Measurements from ENCODE around the gene SCAPER.

SCAPER gene

DNA sequence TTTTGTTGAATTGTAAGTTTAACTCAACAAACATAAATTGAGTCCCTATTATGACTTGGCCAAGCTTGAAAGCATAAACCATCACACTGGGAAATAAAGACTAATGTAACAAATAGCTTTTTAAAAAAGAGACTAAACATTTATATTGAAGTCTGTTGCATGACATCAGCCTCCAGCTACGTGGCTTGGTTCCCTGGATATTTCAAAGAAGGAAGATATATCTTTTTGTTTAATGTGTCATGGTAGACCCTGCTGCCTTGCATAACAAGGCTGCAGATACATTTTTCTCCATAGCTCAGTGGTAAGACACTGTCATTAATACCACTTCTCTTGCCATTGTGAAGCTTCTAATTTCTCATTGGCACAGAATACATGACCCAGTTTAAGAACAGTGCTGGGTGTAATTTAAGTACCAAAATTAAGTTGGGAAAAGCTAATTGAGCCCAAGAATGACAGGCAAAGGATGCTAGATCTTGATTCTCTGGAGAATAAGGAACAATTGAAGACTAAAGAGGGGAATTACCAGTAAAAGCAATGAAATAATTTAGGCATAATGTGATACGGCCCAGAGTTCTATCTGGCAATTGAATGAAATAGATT, 40.5 kb upstream of the SCAPER start:
- Histone ChIP-seq H3K9me3 (0 out of 2 replicates have a peak, but pooled peaks cover 2% of the 10 kb centered on the region), H3K36me3 (peaks cover 39% of the 10 kb centered on the region), H3K27me3 (no peaks in the 10 kb centered on the region), H3K4me1 (no peaks in the 10 kb centered on the region), H3K4me3 (ENCODE audit: low read depth, low read length) (no peak overlapping the region)
- no peak for TF ChIP-seq CTCF (IDR thresholded peaks at IDR 0.05; ENCODE audit: low read depth, low read length)
- DNase-seq = no peak

DNA sequence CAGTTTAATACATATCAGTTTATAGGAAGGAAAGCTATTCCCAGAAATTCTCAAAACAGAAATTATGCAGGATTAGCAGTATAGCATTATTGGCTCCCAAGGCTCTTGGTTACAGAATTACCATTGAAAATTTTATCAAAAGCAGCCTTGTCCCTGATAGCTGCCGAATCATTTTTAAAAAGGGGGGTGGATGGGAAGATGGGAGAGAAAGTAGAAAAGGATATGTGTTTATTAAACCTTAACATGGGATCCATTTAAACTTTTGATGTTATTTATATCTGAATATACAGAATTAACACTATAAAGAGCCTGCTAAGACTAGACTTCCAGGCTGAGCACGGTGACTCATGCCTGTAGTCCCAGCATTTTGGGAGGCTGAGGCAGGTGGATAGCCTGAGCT, 37.2 kb upstream of the SCAPER start:
- peaks cover 33% of the 10 kb centered on the region for H3K36me3 ChIP-seq
- 0 out of 2 replicates have a peak, but pooled peaks cover 2% of the 10 kb centered on the region for H3K9me3 ChIP-seq
- no peak overlapping the region for H3K4me3 ChIP-seq (ENCODE audit: low read depth, low read length)
- TF ChIP-seq CTCF (IDR thresholded peaks at IDR 0.05; ENCODE audit: low read depth, low read length) = no peak
- H3K4me1 ChIP-seq = no peaks in the 10 kb centered on the region
- H3K27me3 ChIP-seq = no peaks in the 10 kb centered on the region
- no peak for DNase-seq

DNA sequence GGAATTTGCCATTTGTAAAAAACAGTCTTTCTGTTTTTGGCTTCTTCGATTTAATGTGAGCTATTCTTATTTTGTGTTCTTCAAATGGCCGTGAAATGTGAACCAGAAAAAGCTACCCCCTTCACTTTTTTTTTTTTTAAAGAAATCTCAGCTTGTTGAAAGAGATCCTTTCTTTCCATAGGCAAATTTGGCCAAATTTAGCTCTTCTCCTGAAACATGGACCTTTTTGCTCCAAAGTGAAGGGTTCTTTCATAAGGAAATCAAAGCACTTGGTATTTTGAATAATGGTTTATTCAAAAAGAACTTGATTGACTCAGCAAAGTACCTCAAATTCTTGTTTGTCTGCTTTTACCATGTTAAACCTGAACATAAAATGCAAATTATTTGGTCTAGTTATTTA, 36.5 kb upstream of the SCAPER start:
- H3K9me3 ChIP-seq = 0 out of 2 replicates have a peak, but pooled peaks cover 2% of the 10 kb centered on the region
- peaks cover 28% of the 10 kb centered on the region for H3K36me3 ChIP-seq
- H3K4me3 ChIP-seq (ENCODE audit: low read depth, low read length) = no peak overlapping the region
- no peak for DNase-seq
- no peak for TF ChIP-seq CTCF (IDR thresholded peaks at IDR 0.05; ENCODE audit: low read depth, low read length)
- no peaks in the 10 kb centered on the region for H3K4me1 ChIP-seq
- H3K27me3 ChIP-seq = no peaks in the 10 kb centered on the region

- no peak for TF ChIP-seq CTCF (IDR thresholded peaks at IDR 0.05; ENCODE audit: low read depth, low read length)
These were observed 34.6 kb upstream of the SCAPER start for GRCh38 chr15:76939715-76940114.

GRCh38 chr15:76938752-76939151, 33.6 kb upstream of the SCAPER start:
- no peaks in the 10 kb centered on the region for H3K27me3 ChIP-seq
- H3K36me3 ChIP-seq = peaks cover 22% of the 10 kb centered on the region
- no peak for DNase-seq
- H3K4me1 ChIP-seq = no peaks in the 10 kb centered on the region
- no peak for TF ChIP-seq CTCF (IDR thresholded peaks at IDR 0.05; ENCODE audit: low read depth, low read length)
- no peak overlapping the region for H3K4me3 ChIP-seq (ENCODE audit: low read depth, low read length)
- H3K9me3 ChIP-seq = no peaks in the 10 kb centered on the region

More at GRCh38 chr15:76939715-76940114, 34.6 kb upstream of the SCAPER start:
- Histone ChIP-seq H3K36me3 (peaks cover 27% of the 10 kb centered on the region), H3K4me1 (no peaks in the 10 kb centered on the region), H3K27me3 (no peaks in the 10 kb centered on the region), H3K4me3 (ENCODE audit: low read depth, low read length) (no peak overlapping the region), H3K9me3 (0 out of 2 replicates have a peak, but pooled peaks cover 2% of the 10 kb centered on the region)
- DNase-seq = no peak

DNA sequence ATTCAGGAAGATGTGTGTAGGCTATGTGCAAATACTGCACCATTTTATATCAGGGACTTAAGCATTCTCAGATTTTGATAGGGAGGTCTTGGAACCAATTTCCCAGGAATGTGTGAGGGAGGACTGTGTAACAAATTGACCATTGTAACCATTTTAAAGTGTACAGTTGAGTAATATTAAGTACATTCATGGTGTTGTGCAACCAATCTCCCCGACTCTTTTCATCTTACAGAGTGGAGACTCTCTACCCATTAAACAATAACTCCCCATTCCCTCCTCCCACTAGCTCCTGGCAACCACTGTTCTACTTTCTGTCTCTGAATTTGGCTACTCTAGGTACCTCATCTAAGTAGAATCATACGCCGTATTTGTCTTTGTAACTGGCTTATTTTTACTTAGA, 31.5 kb upstream of the SCAPER start:
- Histone ChIP-seq H3K4me1 (no peaks in the 10 kb centered on the region), H3K9me3 (no peaks in the 10 kb centered on the region), H3K4me3 (ENCODE audit: low read depth, low read length) (no peak overlapping the region), H3K27me3 (no peaks in the 10 kb centered on the region), H3K36me3 (peaks cover 18% of the 10 kb centered on the region)
- no peak for TF ChIP-seq CTCF (IDR thresholded peaks at IDR 0.05; ENCODE audit: low read depth, low read length)
- no peak for DNase-seq

Measured in BE2C (cell line).